ENCODE results near the gene NF2.

The NF2 gene

DNA sequence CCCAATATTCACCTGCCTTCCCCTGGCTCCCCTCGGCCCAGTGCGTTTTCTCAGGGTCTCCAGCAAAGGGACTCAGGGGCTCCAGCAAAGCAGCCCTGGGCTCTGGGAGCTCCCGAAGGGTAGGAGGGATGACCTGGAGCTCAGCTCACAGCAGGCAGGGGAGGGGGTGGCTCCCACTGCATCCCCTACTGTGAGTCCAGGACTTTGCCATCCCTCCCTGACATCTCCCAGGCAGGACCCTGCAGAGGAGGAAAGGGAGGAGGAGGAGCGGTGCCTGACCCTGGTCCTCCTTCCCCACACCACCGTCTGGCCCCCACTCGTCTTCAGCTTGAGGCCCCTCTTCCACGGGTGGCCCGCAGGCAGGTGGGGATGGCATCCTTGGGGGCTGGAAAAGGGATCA lies 121.4 kb downstream of the NF2 start:
- Histone ChIP-seq H3K9ac (no peak overlapping the region), H4K20me1 (peaks cover 44% of the 10 kb centered on the region; the same call in 1 of the 2 replicates), H3K4me1 (peaks cover 15% of the 10 kb centered on the region; the same call in 1 of the 2 replicates), H3K27me3 (peaks cover 54% of the 10 kb centered on the region), H3K4me3 (no peak overlapping the region), H3K4me2 (no peak overlapping the region), H3K27ac (no peak overlapping the region), H3K36me3 (no peaks in the 10 kb centered on the region), H3K9me3 (no peaks in the 10 kb centered on the region)
- TF ChIP-seq Cebpa-rat (IDR thresholded peaks at IDR 0.05): no peak

DNA sequence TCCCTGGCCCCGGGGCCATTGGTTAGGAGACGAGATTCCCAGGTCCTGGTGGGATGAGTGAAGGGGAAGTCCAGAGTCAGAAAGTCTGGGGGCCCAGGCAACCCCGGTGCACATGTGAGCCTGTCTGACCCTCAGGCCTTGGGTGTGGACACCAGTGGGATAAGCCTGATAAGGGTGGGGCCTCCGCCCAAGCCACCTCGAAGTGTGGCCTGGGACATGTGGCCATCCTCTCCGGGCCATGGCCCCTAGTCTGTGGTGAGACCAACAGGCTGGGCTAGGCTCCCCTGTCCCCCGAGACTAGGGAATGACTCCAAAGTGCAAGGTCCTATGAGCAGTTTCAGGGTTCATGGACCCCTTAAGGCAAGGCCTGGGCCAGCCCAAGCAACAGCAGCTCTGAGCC lies 122.7 kb downstream of the NF2 start:
- H3K4me2 ChIP-seq: peak overlapping the region; percentile 32

DNA sequence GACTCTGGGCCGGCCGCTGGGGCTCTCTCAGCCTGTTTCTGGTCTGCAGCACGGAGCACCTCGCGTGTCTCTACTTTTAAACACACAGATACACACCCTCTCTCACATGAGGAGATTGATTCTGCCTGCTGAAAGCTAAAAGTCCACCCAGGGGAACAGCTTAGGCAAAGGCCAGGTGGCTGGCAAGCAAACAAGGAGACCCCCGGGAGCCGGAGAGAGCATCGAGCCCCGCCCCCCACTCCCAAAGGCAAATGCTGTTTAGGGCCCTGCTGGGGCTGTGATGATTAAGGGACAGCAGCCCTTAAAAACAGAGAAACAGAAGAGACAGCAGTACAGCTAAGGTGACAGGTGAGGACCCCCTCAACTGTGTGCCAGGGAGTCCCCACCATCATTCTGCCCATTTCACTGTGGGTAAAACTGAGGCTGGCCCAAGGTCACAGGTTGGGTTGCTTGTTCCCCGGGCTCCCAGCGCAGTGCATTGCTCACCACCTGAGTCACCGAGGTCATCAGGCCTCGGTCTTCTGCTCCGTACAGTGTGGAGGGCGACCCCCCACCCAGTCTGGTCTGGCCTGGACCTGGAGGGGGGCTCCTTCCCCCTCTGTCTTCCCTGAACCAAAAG lies 123.2 kb downstream of the NF2 start:
- Histone ChIP-seq H3K4me2 (peak overlapping the region; percentile 32), H3K9ac (no peak overlapping the region), H3K27me3 (peaks cover 36% of the 10 kb centered on the region), H3K27ac (no peak overlapping the region), H3K4me3 (no peak overlapping the region), H3K9me3 (no peaks in the 10 kb centered on the region), H3K36me3 (peaks cover 12% of the 10 kb centered on the region; the same call in 1 of the 2 replicates), H4K20me1 (peaks cover 29% of the 10 kb centered on the region; the same call in 1 of the 2 replicates), H3K4me1 (peaks cover 11% of the 10 kb centered on the region; the same call in 1 of the 2 replicates)
- no peak for TF ChIP-seq Cebpa-rat (IDR thresholded peaks at IDR 0.05)

More for the DNA sequence above, 122.7 kb downstream of the NF2 start:
- TF ChIP-seq Cebpa-rat (IDR thresholded peaks at IDR 0.05): no peak
- H3K27me3 ChIP-seq: peaks cover 42% of the 10 kb centered on the region
- no peaks in the 10 kb centered on the region for H3K9me3 ChIP-seq
- H3K4me1 ChIP-seq: peaks cover 11% of the 10 kb centered on the region; the same call in 1 of the 2 replicates
- H4K20me1 ChIP-seq: peaks cover 34% of the 10 kb centered on the region; the same call in 1 of the 2 replicates
- H3K36me3 ChIP-seq: peaks cover 9% of the 10 kb centered on the region; the same call in 1 of the 2 replicates
- no peak overlapping the region for H3K9ac ChIP-seq
- H3K27ac ChIP-seq: no peak overlapping the region
- no peak overlapping the region for H3K4me3 ChIP-seq

DNA sequence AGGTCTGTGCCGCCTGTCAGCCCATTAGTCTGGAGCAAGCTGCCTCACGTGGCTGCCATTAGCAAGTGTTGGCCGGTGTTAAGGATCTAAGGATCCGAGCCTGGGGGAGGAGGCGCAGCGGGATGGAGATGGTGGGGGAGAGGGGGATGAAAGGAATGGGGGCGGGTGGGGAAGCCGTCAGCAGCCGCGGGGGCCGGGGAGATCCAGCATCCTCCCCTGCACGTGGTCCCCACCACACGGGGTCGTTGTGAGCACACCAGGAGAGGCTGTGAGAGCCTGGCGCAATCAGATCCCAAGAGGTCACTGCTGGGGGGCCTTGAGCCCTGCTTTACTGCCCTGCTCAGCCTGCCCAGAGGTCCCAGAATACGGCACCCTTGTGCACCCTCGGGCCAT lies 123.7 kb downstream of the NF2 start:
- Histone ChIP-seq H3K4me3 (no peak overlapping the region), H3K4me2 (peak overlapping the region; percentile 32; the same call in 1 of the 2 replicates)

DNA sequence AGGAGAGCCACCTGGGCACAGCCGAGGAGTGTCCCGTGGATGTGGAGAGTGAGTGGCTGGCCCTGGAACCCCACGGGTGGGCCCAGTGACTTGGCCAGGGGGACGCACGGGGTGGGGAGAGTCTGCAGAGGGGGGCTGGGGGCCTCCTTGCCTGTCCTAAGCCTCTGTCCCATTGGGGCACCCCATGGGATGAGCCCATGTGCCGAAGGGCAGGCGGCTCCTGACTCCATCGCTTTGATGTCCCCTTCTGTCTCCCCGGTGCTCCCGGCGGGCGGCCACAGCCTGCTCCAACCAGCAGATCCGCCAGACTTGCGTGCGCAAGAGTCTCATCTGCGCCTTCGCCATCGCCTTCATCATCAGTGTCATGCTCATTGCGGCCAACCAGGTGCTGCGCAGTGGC lies 125.7 kb downstream of the NF2 start:
- Histone ChIP-seq H3K27ac (no peak overlapping the region), H3K27me3 (peaks cover 18% of the 10 kb centered on the region), H3K36me3 (peaks cover 12% of the 10 kb centered on the region; the same call in 1 of the 2 replicates), H3K9me3 (no peaks in the 10 kb centered on the region), H4K20me1 (peaks cover 25% of the 10 kb centered on the region), H3K9ac (no peak overlapping the region), H3K4me2 (no peak overlapping the region), H3K4me3 (no peak overlapping the region), H3K4me1 (peaks cover 27% of the 10 kb centered on the region)
- TF ChIP-seq Cebpa-rat (IDR thresholded peaks at IDR 0.05): no peak

More for the DNA sequence above, 123.7 kb downstream of the NF2 start:
- Histone ChIP-seq H3K27me3 (peaks cover 31% of the 10 kb centered on the region), H3K27ac (no peak overlapping the region), H4K20me1 (peaks cover 24% of the 10 kb centered on the region; the same call in 1 of the 2 replicates), H3K9me3 (no peaks in the 10 kb centered on the region), H3K36me3 (peaks cover 12% of the 10 kb centered on the region; the same call in 1 of the 2 replicates), H3K9ac (no peak overlapping the region), H3K4me1 (peaks cover 11% of the 10 kb centered on the region; the same call in 1 of the 2 replicates)
- no peak for TF ChIP-seq Cebpa-rat (IDR thresholded peaks at IDR 0.05)

DNA sequence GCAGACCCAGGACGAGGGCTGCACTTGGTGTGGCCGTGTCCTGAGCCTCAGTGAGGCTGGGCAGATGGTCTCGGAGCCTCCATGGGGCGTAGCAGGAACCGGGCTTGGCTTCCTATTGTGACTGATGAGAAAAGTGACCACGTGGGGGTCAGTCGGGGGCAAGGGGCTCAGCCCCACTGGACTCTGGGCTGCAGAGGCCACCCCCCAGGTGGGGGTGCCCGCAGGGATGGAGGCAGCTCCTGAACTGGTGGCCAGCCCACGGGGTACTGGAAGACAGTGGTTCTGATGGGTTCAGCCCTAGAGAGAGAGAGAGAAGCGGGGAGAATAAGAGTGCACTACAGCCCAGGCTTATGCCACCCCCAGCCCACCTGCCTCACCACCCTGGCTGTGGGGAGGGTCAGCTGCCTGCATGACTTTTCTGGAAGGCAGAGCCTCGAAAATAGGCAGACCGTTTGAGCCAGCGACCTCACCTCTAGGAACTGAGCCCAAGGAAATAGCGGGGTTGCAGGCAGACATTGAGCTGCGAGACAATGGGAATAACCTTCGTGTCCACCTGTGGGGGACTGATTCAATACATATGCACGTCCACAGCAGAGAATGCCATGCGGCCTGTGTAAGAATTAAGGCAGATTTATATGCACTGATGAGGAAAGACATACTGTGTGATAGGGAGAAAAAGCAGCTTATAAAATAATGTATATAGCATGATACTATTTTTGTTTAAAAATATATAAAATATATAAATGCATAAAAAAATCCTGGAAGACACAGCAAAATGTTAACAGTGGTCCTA lies 127.8 kb downstream of the NF2 start:
- H3K4me1 ChIP-seq: peaks cover 42% of the 10 kb centered on the region
- no peaks in the 10 kb centered on the region for H3K9me3 ChIP-seq
- peaks cover 23% of the 10 kb centered on the region for H4K20me1 ChIP-seq
- no peak for TF ChIP-seq Cebpa-rat (IDR thresholded peaks at IDR 0.05)
- no peak overlapping the region for H3K4me2 ChIP-seq
- no peak overlapping the region for H3K27ac ChIP-seq
- peaks cover 20% of the 10 kb centered on the region; the same call in 1 of the 2 replicates for H3K27me3 ChIP-seq
- H3K4me3 ChIP-seq: no peak overlapping the region
- peaks cover 12% of the 10 kb centered on the region; the same call in 1 of the 2 replicates for H3K36me3 ChIP-seq
- no peak overlapping the region for H3K9ac ChIP-seq

DNA sequence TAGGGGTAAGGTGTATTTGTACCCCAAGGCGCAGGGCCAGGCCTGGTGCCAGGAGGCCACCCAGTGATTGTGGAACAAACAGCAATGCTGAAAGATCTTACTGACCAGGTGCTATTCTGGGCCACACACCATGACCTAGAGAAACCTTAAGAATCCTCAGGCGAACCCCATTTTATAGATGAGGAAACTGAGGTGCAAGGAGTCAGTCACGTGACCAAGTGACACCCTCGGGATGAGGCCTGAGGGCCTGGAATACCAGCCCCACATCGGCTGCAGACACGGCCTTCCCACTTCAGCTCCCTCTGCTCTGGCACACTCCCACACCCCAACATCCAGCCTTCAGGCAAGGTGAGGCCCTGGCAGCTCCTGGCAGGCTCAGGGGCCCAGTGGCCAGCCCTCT lies 129.4 kb downstream of the NF2 start:
- peak overlapping the region; percentile 59; the same call in 1 of the 2 replicates for H3K27ac ChIP-seq

DNA sequence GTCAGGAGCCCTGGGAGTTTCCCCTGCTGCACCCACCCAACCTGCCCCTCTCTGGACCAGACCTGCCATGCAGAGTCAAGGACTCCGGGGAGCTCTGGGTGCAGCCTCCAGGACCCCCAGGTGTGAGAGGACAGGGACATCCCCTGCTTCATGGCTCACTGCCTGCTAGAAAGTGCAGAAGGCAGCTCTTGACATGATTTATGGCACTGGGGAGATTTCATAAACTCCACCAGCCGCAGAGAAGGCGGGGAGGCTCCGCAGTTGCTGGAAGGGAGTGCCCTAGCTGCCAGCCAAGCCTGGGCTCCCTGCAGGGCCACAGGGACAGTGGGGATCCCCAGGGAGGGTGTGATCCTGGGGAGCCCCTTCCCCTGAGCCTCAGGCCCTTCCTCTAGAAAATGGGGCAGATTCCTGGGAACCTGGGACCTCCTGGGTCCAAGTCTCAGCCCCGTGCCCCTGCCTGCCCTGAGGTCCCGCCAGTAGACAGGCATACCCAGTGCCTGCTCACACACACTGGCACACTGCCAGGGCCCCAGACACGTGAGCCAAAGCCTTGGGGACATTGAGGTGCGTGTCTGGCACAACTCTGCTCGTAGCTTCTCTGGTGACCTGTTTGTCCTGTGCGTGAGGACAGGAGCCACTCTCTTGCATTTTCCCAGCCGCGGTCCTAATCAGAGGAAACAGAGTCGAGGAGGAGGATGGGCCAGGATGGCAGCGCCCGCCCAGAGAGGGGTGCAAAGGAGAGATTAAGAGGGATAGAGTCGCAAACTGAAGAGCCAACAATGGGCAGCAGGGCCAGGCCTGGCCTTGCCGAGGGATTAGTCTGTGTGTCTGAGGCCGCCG lies 130.1 kb downstream of the NF2 start:
- Histone ChIP-seq H3K4me3 (no peak overlapping the region), H3K4me2 (peak overlapping the region; percentile 80), H3K9me3 (no peaks in the 10 kb centered on the region), H3K9ac (peak overlapping the region; percentile 6; the same call in 1 of the 2 replicates), H3K4me1 (peaks cover 52% of the 10 kb centered on the region), H3K27me3 (peaks cover 20% of the 10 kb centered on the region; the same call in 1 of the 2 replicates), H4K20me1 (peaks cover 17% of the 10 kb centered on the region), H3K27ac (peak overlapping the region; percentile 59), H3K36me3 (peaks cover 12% of the 10 kb centered on the region; the same call in 1 of the 2 replicates)
- TF ChIP-seq Cebpa-rat (IDR thresholded peaks at IDR 0.05): no peak

More for the DNA sequence above, 129.4 kb downstream of the NF2 start:
- Histone ChIP-seq H3K9me3 (no peaks in the 10 kb centered on the region), H4K20me1 (peaks cover 17% of the 10 kb centered on the region), H3K9ac (no peak overlapping the region; the same call in 1 of the 2 replicates), H3K4me1 (peaks cover 45% of the 10 kb centered on the region), H3K4me2 (peak overlapping the region; percentile 80), H3K4me3 (no peak overlapping the region), H3K27me3 (peaks cover 20% of the 10 kb centered on the region; the same call in 1 of the 2 replicates), H3K36me3 (peaks cover 12% of the 10 kb centered on the region; the same call in 1 of the 2 replicates)
- no peak for TF ChIP-seq Cebpa-rat (IDR thresholded peaks at IDR 0.05)

DNA sequence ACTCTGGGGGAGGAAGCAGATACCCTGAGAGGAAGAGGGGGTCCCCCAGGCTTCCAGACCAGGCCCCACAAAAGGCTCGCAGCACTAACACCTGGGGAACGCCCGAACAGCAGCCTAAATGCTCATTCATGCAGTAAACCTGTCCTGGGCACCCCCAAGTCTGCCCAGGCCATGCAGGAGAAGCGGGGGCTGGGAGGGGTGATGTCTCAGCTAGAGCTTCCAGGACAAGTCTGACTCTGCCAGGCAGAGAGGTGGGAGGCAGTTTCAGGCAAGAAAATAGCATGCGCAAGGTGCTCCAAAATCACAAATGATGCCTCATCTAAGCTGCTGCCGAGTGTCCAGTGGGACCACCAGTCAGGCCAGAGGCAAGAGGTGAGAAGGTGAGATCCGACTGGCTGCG lies 131.0 kb downstream of the NF2 start:
- peaks cover 18% of the 10 kb centered on the region for H3K36me3 ChIP-seq
- no peaks in the 10 kb centered on the region for H3K9me3 ChIP-seq
- no peak for TF ChIP-seq Cebpa-rat (IDR thresholded peaks at IDR 0.05)
- peak overlapping the region; percentile 59 for H3K27ac ChIP-seq
- no peak overlapping the region for H3K4me3 ChIP-seq
- H3K4me2 ChIP-seq: peak overlapping the region; percentile 80
- H4K20me1 ChIP-seq: peaks cover 17% of the 10 kb centered on the region
- H3K27me3 ChIP-seq: peaks cover 20% of the 10 kb centered on the region; the same call in 1 of the 2 replicates
- H3K4me1 ChIP-seq: peaks cover 60% of the 10 kb centered on the region
- H3K9ac ChIP-seq: peak overlapping the region; percentile 6; the same call in 1 of the 2 replicates
